Measurements from ENCODE around the gene P4HA1.

- TF ChIP-seq SUZ12 (IDR thresholded peaks at IDR 0.05; ENCODE audit: extremely low read depth, insufficient read depth, insufficient read length) (no peak), YY1 (IDR thresholded peaks at IDR 0.05; ENCODE audit: insufficient read depth, insufficient read length) (no peak), ZNF274 (IDR thresholded peaks at IDR 0.05; ENCODE audit: low read depth, low read length) (no peak)
Observed at GRCh38 chr10:73139251-73139650, 42.6 kb upstream of the P4HA1 start.
